Choroid plexus epithelial cell (primary cell): ENCODE results near the gene GOLGA6B.
"Not testable (repeated sequence)": the region's sequence is repeated elsewhere in the genome, so short reads cannot be mapped to it uniquely, and the experiment has no call there.

ENCODE experiments used
- DNase-seq: peaks from one replicate; pipeline ENCODE4 v3.0.0-alpha.2; 2010; ENCODE audit warnings: low read depth
- H3K4me3 ChIP-seq: 2 replicates; pipeline ENCODE4 v1.5.1; 2011; ENCODE audit warnings: low read depth, mild to moderate bottlenecking, control low read depth, low read length, moderate library complexity
- TF ChIP-seq, protein P1 (sequence below): conservative IDR thresholded peaks from 2 replicates; pipeline ENCODE4 v1.5.1; 2011; ENCODE audit warnings: low read depth, mild to moderate bottlenecking, control low read depth, inconsistent platforms, low read length, moderate library complexity

Gene GOLGA6B

DNA sequence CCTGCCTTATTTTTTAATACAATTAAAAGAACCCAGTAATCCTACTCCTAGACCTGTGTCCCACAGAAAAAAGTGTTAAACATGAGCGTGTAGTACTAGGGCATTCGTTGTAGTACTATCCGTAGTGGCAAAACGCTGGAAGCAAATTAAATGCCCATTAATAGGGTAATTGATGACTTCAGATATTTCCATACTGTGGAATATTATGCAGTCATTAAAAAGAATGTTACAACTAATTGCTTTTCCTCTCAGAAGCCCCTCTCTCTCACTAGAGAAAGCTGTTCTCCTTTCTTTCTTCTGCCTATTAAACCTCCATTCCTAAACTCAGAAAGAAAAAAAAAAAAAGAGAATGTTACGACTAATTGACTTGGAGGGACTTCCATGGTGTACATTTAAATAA is 34.2 kb downstream of the GOLGA6B start:
- H3K4me3 ChIP-seq, result no peak overlapping the region
- DNase-seq, result no peak
- TF ChIP-seq, protein P1, sequence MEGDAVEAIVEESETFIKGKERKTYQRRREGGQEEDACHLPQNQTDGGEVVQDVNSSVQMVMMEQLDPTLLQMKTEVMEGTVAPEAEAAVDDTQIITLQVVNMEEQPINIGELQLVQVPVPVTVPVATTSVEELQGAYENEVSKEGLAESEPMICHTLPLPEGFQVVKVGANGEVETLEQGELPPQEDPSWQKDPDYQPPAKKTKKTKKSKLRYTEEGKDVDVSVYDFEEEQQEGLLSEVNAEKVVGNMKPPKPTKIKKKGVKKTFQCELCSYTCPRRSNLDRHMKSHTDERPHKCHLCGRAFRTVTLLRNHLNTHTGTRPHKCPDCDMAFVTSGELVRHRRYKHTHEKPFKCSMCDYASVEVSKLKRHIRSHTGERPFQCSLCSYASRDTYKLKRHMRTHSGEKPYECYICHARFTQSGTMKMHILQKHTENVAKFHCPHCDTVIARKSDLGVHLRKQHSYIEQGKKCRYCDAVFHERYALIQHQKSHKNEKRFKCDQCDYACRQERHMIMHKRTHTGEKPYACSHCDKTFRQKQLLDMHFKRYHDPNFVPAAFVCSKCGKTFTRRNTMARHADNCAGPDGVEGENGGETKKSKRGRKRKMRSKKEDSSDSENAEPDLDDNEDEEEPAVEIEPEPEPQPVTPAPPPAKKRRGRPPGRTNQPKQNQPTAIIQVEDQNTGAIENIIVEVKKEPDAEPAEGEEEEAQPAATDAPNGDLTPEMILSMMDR, result no peak

DNA sequence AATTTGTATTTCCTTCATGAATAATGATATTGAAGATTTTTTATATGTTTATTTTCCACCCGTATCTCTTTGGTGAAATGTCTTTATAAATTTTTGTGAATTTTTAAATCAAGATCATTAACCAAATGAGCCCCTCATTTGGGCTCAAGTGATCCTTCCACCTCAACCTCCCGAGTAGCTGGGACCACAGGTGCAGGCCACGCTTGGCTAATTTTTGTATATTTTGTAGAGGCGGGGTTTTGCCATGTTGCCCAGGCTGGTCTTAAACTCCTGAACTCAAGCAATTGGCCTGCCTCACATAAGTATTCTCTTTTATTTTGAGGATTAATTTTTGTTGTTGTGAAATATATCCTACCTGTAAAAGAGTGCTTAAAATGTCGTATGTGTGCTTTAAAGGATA is 36.4 kb downstream of the GOLGA6B start:
- no peak overlapping the region for H3K4me3 ChIP-seq
- TF ChIP-seq, protein P1, result no peak
- DNase-seq, result no peak

DNA sequence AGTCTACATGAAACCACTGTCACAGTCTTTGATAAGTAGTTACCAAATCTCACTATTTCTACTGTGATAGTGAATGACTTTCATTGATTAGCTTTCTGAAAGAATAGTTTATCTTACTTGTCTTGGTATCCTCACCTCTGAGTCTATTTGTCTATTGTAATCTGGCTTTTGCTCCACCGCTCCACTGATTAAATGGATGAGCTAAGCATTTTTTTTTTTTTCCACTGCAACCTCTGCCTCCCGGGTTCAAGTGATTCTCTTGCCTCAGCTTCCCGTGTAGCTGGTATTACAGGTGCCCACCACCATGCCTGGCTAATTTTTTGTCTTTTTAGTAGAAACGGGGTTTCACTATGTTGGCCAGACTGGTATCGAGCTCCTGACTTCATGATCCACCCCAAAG is 44.4 kb downstream of the GOLGA6B start:
- DNase-seq, result no peak
- H3K4me3 ChIP-seq, result no peak overlapping the region
- TF ChIP-seq, protein P1, result no peak

DNA sequence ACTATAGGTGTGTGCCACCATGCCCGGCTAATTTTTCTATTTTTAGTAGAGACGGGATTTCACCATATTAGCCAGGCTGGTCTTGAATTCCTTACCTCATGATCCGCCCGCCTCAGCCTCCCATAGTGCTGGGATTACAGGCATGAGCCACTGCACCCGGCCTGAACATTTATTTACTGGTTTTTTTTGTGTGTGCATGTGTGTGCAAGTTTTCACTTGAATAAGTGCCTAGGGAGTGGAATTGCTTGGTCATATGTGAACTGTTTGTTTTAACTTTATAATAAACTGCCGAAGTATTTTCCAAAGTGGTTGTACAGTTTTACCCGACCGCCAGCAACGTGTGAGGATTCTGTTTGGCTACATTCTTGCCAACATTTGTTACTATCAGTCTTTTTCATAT is 45.6 kb downstream of the GOLGA6B start:
- TF ChIP-seq, protein P1, result no peak
- DNase-seq, result no peak
- no peak overlapping the region for H3K4me3 ChIP-seq

DNA sequence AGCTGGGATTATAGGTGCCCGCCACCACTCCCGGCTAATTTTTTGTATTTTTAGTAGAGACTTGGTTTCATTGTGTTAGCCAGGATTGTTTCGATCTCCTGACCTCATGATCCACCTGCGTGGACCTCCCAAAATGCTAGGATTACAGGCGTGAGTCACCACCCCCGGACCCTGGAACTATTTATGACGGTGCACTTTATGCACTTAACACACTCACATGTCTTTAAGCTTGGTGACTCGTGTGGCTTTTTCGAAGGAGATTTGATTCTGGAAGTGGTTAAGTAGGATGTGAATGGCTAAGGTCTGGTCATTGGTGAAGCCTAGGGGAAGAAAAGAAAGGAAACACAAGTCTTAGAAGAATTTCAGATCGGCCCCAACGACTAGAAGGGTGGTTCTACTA is 51.8 kb downstream of the GOLGA6B start:
- DNase-seq, result no peak
- no peak overlapping the region for H3K4me3 ChIP-seq
- TF ChIP-seq, protein P1, result no peak

DNA sequence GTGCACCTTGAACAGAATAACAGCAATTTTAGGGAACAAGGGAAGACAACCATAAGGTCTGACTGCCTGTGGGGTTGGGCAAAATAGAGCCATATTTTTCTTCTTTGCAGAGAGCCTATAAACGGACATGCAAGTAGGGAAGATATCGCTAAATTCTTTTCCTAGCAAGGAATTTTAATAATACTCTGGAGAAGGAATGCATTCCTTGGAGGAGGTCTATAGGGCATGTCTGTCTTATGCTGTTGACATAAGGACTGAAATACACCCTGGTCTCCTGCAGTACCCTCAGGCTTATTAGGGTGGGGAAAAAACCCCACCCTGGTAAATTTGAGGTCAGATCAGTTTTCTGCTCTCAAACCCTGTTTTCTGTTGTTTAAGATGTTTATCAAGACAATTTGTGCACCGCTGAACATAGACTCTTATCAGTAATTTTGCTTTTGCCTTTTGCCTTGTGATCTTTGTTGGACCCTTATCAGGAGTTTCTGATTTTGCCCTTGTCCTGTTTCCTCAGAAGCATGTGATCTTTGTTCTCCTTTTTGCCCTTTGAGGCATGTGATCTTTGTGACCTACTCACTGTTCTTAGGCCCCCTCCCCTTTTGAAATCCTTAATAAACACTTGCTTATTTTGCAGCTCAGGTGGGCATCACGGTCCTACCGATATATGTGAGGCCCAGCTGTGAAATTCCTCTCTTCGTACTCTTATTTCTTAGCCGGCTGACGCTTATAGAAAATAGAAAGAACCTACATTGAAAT is 54.2 kb downstream of the GOLGA6B start:
- H3K4me3 ChIP-seq, DNase-seq: not testable (repeated sequence)
